H1 (cell line): ENCODE data around the gene ZIC5.

Experiments
- CBX5 ChIP-seq: fragments of 300-800, 300-1000 bp; sonication (generic); IDR thresholded peaks from 2 replicates; pipeline ENCODE4 v1.7.1; 2016; ENCODE audit warnings: antibody characterized with exemption, low read length, low read depth
- CREB1 ChIP-seq: IDR thresholded peaks from 2 replicates; pipeline ENCODE4 v1.6.1; 2012; ENCODE audit warnings: inconsistent platforms
- CTCF ChIP-seq, 3 experiments: IDR thresholded peaks; 1 replicate in 2 of 3; 2 replicates in 1 of 3; pipeline versions ENCODE4 v1.5.1 to v1.6.1; 2011; ENCODE audit warnings: low read length in 3 of 3, mild to moderate bottlenecking in 3 of 3, inconsistent platforms in 2 of 3, low read depth in 1 of 3, moderate library complexity in 1 of 3; ENCODE audit not compliant: insufficient read depth in 1 of 3; ENCODE audit errors: control extremely low read depth in 1 of 3
- GABPA ChIP-seq: IDR thresholded peaks from 2 replicates; pipeline ENCODE4 v1.6.1; 2011; ENCODE audit warnings: mild to moderate bottlenecking, low read length, moderate library complexity, borderline replicate concordance; ENCODE audit not compliant: insufficient read depth
- KDM1A ChIP-seq: fragments of 200-600, 300-600 bp; sonication (generic); IDR thresholded peaks from 2 replicates; pipeline ENCODE4 v1.7.1; 2016; ENCODE audit warnings: mild to moderate bottlenecking, low read length, borderline replicate concordance
- KDM4A ChIP-seq: IDR thresholded peaks from one replicate; pipeline ENCODE4 v1.7.1; 2012; ENCODE audit warnings: low read depth, mild to moderate bottlenecking, moderate library complexity, low read length, inconsistent platforms; ENCODE audit not compliant: severe bottlenecking
- KDM5A ChIP-seq: fragments of 200-600 bp; IDR thresholded peaks from 2 replicates; pipeline ENCODE4 v1.7.1; 2012; ENCODE audit warnings: mild to moderate bottlenecking, low read length, inconsistent platforms, mixed read lengths
- POLR2AphosphoS5 ChIP-seq: IDR thresholded peaks from 2 replicates; pipeline ENCODE4 v1.6.1; 2011; ENCODE audit warnings: low read depth, low read length
- POU5F1 ChIP-seq: IDR thresholded peaks from 2 replicates; pipeline ENCODE4 v1.6.1; 2011; ENCODE audit warnings: low read depth, mild to moderate bottlenecking, low read length, moderate library complexity
- RNF2 ChIP-seq: fragments of 200-900, 300-1000 bp; sonication (generic); IDR thresholded peaks from 2 replicates; pipeline ENCODE4 v1.7.1; 2016; ENCODE audit warnings: borderline replicate concordance, low read depth, mild to moderate bottlenecking, antibody characterized with exemption, low read length; ENCODE audit not compliant: poor library complexity, severe bottlenecking; ENCODE audit errors: missing control alignments
- SIRT6 ChIP-seq: IDR thresholded peaks from one replicate; pipeline ENCODE4 v1.7.1; 2012; ENCODE audit warnings: low read length, inconsistent platforms
- SUZ12 ChIP-seq: fragments of 200-600 bp; sonication (generic); IDR thresholded peaks from 2 replicates; pipeline ENCODE4 v1.6.1; 2012; ENCODE audit warnings: mild to moderate bottlenecking, inconsistent platforms, low read length, moderate library complexity, mixed read lengths
- ZNF274 ChIP-seq: IDR thresholded peaks from 2 replicates; pipeline ENCODE4 v1.7.0; 2012; ENCODE audit warnings: low read length, borderline replicate concordance; ENCODE audit errors: extremely low read depth
- TF ChIP-seq, protein P1 (sequence below): IDR thresholded peaks from 2 replicates; pipeline ENCODE4 v1.6.1; 2012; ENCODE audit warnings: inconsistent platforms

DNA sequence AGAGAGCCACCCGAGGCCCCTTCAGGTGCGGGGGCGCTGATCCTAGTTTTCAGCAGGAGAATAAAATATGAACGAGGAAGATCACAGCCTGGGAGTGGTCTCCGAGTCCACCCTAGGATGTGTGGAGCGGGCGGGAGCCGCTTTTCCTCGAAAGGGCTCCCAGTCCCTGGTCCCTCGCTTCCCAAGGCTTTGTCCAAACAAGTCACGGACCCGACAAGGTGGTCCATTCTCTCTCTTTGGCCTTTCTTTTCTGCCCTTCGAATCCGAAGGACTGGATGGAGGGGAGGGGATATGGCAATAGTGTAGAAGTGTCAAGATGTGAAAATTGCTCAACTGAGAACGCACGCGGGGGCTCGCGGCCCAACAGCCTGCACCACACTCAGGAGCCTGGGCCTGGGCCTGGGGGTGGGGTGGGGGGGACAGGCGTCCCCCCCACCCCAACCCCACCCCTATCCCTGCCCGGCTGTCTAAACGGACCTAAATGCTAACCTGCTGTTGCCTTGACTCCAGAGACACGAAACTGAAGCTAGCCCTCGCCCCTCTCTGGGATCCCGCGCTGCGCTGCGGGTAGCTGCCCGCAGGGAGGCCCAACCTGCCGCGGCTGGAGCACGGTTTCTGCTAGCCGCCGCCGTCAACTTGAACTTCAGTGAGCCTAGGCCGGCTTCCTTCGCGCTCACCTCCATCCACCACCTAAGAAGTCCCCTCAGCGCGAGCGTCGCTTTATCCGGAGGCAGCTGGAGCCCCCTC lies 17.1 kb upstream of the ZIC5 start:
- TF ChIP-seq CBX5 (no peak), POLR2AphosphoS5 (no peak), KDM4A (no peak), ZNF274 (no peak), SIRT6 (no peak), CTCF (IDR thresholded peaks at IDR 0.05; ENCODE audit: control extremely low read depth in 1 of 3, insufficient read depth in 1 of 3, low read depth in 1 of 3, low read length in 3 of 3) (no peak), SUZ12 (peak; percentile 43; the same call in 1 of the 2 replicates), CREB1 (no peak), RNF2 (peak; percentile 45), KDM1A (no peak), GABPA (no peak), POU5F1 (no peak), KDM5A (no peak)
- TF ChIP-seq, protein P1, sequence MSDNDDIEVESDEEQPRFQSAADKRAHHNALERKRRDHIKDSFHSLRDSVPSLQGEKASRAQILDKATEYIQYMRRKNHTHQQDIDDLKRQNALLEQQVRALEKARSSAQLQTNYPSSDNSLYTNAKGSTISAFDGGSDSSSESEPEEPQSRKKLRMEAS, result no peak
